HG03280 (cell line): ENCODE results near the gene NFATC2.

ENCODE experiments used
- ATAC-seq: cut with Tn5 transposase; IDR thresholded peaks from one replicate; pipeline ENCODE4 v1.9.1; 2021; ENCODE audit warnings: mild to moderate bottlenecking, moderate library complexity; ENCODE audit not compliant: unreplicated experiment

Gene NFATC2

DNA sequence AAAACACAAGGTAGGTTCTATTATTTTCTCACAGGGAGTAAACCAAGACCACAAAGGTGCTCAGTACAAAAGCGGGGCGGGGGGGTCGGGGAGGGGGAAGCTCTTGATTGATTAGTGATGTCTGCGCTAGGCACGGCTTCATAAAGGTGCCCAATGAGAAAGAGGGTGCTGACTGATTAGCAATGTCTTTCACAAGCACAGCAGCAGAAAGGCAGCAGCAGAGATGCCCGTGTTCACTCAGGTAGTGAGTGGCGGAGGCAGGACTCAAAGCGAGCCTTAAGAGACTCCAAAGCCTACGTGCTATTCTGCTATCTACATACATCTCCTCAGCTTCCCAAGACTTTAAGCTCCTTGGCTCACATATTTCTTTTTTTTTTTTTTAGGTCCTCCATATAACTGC, 20.3 kb downstream of the NFATC2 start:
- no peak for ATAC-seq

DNA sequence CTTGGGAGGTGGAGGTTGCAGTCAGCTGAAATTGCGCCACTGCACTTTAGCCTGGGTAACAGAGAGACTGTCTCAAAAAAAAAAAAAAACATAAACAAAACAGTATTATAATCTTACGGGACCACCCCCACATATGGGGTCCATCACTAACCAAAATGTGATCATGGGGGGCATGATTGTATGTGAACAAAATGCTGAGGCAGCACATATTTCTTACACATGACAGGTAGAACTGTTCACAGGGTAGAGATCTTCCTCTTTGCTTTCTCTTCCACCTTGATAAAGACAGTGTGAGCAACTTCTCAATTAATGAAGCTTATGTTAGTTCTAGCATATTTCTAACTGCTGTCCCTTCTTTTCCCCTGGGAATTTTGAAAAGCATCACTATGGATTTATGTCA, 24.7 kb downstream of the NFATC2 start:
- ATAC-seq, result no peak

DNA sequence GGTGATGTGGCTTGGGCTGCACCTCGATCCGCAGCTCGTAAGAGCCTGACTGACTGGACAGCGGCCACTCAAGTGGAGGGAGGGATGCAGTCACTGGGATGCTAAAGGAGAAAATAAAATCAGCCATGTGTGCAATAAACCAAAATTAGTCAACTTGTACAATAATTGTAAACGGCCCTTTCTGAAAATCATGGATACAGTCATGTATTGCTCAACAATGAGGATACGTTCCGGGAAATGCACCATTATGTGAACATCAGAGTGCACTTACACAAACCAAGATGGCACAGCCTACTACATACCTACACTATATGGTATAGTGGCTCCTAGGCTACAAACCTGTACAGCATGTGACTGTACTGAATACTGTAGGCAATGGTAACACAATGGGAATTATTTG, 25.7 kb downstream of the NFATC2 start:
- ATAC-seq, result no peak

GRCh38 chr20:51514836-51515235, 27.7 kb downstream of the NFATC2 start:
- ATAC-seq, result no peak

DNA sequence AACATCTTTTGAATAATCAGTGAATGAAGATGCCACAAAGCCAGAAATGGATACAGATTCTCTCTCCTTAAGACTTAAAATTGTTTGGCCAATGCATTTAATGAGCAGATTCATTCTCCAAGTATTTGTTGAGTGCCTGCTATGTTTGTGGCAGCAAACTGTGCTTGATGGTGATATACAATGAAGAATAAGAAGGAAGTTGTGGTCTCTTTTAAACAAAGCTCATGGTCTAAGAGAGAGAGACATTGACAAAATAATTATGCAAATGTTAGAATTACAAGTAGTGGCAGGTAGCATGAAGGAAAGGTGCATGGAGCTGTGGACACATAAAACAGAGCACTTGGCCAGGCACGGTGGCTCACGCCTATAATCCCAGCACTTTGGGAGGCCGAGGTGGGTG, 28.3 kb downstream of the NFATC2 start:
- ATAC-seq, result no peak

DNA sequence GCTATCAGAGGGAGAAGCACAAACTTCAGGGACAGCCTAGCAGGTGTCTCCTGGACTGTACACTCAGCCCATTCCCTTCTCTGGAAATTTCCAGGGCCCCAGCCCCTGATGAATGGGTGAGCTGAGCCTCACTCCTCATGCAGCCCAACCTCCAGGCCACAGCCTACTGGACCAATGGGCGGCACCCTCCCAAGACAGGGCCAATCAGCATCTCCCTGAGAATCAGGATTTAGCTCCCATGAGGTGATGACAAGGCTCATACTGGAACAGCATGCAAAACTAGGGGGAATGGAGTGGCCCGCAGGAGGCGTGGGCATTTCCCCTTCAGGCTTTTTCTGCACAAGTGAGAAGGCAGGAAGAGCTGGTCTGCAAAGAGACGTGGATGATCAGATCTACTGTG, 29.0 kb downstream of the NFATC2 start:
- no peak for ATAC-seq

- no peak for ATAC-seq
Observed at GRCh38 chr20:51512645-51513044, 29.9 kb downstream of the NFATC2 start.

GRCh38 chr20:51511861-51512619, 30.5 kb downstream of the NFATC2 start:
- no peak for ATAC-seq

- ATAC-seq, result no peak
Observed at GRCh38 chr20:51510936-51511605, 31.4 kb downstream of the NFATC2 start.

- ATAC-seq, result no peak
Observed at GRCh38 chr20:51510169-51510568, 32.4 kb downstream of the NFATC2 start.

GRCh38 chr20:51509208-51509607, 33.3 kb downstream of the NFATC2 start:
- no peak for ATAC-seq

DNA sequence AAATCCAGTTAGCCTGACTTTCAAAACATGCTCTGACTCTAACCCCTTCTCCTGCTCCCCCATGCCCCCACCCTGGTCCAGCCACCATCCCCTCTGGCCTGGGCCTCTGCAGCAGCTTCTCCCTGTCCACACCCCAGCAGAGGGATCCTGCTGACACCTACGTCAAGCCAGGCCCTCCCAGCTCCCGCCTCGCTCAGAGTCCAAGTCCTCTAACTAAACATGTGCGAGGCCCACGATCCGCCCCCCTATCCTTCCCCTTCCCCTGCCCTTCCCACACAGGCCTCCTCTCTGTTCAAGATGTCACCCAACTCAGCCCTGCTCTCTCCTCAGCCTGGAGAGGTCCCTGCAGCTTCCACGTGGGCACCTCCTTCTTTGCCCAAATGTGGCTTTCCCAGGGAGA, 33.7 kb downstream of the NFATC2 start:
- ATAC-seq, result no peak

DNA sequence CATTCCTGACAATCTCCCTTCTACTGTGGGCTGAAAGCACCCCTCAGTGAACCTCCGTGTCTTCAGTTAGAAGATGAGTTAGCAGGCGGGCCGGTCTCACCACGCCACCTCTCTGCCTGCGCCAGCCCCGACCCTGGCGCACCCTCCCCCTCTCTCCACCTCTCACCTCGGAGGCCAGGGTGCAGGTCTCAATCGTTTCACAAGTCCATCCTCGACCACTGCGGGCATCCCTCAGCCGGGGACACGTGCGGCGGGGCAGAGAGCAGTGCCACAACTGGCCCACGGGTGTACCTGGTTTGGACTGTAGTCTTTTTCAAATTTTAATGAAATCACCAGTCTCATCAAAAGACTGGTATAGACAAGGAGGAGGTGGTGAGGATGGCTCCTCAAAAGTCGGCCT, 34.4 kb downstream of the NFATC2 start:
- ATAC-seq, result no peak

DNA sequence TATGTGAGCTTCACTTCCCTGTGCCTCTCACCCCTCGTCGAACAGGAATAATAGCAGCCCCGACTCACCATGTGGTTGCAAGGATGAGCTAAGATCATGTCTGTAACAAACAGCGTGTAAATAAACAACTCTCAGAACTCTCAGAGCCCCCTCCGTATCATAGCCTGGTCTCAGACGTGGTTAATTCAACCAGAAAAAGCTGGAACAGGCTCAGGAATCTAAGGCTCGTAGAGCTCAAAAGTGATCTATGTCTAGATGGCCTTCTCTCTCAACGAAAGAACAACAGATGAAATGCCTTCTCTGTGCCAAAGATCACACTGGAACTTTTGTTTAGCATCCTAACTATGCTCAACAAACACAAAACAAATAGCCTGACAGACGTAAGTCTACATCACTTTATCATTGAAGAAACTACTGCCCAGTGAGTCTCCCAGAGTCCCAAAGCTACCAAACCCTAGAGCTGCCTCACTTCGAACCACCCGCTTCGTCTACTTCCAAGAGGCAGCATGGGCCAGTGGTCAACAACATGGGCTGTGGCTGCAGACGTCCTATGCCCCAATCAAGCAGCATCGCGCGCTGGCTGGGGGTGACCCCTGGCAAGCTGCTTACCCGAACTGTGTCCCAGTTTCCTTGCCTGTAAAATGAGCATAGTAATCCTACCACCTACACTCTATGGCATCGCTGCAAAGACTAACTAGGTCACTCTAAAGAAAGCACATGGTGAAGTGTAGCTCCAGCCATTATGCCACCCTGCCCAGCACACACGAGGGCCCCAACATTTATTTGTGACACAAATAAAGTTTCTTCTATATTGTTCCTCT, 35.1 kb downstream of the NFATC2 start:
- ATAC-seq, result no peak

GRCh38 chr20:51506527-51507215, 35.8 kb downstream of the NFATC2 start:
- no peak for ATAC-seq

- ATAC-seq, result no peak
Observed at GRCh38 chr20:51505566-51505965, 37.0 kb downstream of the NFATC2 start.

GRCh38 chr20:51503376-51503775, 39.1 kb downstream of the NFATC2 start:
- ATAC-seq, result no peak

GRCh38 chr20:51500936-51501335, 41.6 kb downstream of the NFATC2 start:
- no peak for ATAC-seq

DNA sequence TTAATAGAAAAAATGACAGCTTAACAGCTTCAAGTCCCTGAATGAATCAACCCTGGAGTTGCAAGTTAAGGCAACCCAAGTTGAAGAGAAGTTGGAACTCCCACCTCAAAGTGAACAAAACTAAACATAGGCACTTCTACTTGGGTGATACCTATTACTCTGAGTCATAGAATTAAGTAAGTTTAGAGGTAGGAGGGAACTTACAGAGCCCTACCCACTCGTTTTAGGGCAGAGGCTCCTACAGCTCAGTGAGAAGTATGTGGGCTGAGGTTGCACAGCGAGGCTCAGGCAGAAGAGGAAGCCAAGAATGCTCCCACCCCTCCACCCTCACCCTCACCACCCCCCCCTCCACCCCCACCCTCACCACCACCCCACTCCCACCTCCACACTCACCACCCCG, 42.2 kb downstream of the NFATC2 start:
- ATAC-seq, result peak; percentile 67

DNA sequence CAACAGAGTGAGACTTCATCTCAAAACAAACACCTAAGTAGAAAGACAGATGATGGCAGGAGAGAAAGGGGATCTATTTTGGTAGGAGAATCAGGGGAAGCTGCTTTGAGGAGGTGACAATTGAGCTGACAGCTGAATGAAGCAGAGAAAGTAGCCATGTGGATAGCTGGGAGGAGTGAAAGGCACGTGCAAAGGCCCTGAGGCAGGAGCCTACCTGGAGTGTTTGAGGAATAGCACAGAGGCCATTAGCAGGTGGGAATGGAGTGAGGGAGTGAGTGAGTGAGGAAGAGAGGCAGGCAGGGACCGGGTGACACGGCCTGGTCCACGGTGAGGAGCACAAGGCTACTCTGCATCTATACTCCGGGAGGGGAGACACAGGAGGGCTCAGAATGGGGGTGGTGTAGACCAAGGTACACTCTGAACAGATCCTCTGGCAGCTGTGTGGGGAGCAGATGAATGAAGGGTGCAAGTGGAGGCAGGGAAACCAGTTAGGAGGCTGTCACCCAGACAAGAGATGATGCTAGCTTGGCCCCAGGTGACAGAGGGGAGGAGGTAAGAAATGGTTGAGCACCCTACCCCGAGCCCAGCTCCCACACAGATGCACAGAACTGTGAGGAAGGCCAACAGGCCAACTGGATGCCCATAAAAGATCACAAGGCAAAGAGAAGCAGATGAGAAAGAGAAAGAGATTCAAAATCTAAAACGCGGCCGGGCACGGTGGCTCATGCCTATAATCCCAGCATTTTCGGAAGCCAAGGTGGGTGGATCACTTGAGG, 43.6 kb downstream of the NFATC2 start:
- no peak for ATAC-seq
